Panc1 (cell line): ENCODE measurements around the gene PXDN.

Source experiments
- CTCF ChIP-seq: fragments of 450-650 bp; IDR thresholded peaks from 2 replicates; pipeline ENCODE4 v1.5.1; 2017; ENCODE audit warnings: mild to moderate bottlenecking
- TF ChIP-seq, protein P1 (sequence below), 2 experiments: IDR thresholded peaks; 2 replicates each; pipeline ENCODE4 v1.6.1; 2011 to 2012; ENCODE audit warnings: low read depth in 2 of 2, control low read depth in 1 of 2, low read length in 1 of 2, mild to moderate bottlenecking in 1 of 2, moderate library complexity in 1 of 2; ENCODE audit not compliant: insufficient read depth in 1 of 2

DNA sequence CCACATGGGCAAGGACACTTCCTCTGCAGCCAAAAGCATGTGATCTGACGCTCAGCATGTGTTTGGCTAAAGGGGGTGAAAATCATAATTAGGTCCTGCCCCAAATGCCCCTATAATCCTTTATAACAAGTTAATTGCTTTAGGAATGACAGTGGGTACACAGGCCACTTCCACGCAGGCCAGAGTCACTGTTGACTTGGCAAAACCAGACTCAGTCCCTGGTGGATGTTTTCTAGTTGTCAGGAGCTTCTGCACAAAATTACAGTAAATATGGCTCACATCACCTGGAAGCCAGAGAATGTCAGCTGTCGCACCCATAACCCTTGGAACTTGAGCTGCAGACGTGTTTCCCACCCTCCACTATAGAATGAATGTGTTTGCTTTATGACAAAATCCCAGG, 13.3 kb upstream of the PXDN start:
- TF ChIP-seq CTCF = no peak
- TF ChIP-seq, protein P1, sequence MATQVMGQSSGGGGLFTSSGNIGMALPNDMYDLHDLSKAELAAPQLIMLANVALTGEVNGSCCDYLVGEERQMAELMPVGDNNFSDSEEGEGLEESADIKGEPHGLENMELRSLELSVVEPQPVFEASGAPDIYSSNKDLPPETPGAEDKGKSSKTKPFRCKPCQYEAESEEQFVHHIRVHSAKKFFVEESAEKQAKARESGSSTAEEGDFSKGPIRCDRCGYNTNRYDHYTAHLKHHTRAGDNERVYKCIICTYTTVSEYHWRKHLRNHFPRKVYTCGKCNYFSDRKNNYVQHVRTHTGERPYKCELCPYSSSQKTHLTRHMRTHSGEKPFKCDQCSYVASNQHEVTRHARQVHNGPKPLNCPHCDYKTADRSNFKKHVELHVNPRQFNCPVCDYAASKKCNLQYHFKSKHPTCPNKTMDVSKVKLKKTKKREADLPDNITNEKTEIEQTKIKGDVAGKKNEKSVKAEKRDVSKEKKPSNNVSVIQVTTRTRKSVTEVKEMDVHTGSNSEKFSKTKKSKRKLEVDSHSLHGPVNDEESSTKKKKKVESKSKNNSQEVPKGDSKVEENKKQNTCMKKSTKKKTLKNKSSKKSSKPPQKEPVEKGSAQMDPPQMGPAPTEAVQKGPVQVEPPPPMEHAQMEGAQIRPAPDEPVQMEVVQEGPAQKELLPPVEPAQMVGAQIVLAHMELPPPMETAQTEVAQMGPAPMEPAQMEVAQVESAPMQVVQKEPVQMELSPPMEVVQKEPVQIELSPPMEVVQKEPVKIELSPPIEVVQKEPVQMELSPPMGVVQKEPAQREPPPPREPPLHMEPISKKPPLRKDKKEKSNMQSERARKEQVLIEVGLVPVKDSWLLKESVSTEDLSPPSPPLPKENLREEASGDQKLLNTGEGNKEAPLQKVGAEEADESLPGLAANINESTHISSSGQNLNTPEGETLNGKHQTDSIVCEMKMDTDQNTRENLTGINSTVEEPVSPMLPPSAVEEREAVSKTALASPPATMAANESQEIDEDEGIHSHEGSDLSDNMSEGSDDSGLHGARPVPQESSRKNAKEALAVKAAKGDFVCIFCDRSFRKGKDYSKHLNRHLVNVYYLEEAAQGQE (IDR thresholded peaks at IDR 0.05; ENCODE audit: insufficient read depth in 1 of 2, low read depth in 2 of 2, low read length in 1 of 2) = no peak
